Measurements from ENCODE around the gene MPLKIP.
"Not testable (repeated sequence)": the region's sequence is repeated elsewhere in the genome, so short reads cannot be mapped to it uniquely, and the experiment has no call there.

Gene MPLKIP

DNA sequence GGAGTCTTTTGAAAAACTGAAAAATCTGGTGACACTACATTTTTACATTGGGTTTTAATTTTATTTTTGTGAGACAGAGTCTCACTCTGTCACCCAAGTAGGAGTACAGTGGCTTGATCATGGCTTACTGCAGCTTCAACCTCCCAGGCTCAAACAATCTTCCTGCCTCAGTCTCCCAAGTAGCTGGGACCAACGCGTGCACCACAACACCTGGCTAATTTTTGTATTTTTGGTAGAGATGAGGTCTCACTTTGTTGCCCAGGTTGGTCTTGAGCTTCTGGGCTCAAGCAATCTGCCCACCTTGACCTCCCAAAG, 11.5 kb downstream of the MPLKIP start:
- DNase-seq, result no peak

DNA sequence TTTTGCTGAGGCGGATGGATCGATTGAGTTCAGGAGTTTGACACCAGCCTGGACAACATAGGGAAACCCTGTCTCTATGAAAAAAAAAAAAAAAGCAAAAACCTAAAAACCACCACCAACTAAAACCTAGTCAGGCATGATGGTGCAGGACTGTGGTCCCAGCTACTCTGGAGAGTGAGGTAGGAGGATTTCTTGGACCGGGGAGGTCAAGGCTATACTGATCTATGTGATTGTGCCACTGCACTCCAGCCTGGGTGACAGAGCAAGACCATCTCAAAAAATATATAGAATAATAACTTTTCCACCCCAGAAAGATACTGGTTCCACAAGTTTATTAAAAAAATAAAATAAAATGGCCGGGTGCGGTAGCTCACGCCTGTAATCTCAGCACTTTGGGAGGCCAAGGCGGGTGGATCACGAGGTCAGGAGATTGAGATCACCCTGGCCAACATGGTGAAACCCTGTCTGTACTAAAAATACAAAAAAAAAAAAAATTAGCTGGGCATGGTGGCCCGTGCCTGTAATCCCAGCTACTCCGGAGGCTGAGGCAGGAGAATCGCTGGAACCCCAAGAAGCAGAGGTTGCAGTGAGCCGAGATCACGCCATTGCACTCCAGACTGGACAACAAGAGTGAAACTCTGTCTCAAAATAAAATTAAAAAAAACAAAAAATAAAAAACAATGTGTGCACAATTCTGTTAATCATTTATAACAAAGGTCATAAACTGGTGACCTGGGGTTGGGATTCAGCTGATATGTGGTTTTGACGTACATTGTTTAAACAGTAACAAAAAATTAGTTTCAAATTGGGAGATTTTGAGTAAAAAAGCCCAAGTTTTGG, 12.1 kb downstream of the MPLKIP start:
- not testable (repeated sequence) for DNase-seq

DNA sequence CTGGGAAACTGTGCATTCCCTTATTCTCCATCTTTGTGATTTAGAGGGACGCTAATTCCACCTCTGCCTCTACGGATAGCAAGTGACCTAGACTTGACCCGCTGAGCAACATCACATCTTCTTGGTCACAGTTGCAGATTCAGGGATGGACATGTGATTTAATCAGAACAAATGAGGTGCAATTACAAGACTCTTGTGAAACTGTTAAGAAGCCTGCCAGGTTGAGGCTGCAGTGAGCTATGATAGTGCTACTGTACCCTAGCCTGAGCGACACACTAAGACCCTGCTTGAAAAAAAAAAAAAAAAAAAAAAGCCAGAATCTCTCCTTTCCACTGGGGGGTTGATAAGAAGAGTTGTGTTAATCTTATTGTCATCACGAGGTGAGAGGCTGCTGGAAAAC, 14.4 kb downstream of the MPLKIP start:
- no peak for DNase-seq

DNA sequence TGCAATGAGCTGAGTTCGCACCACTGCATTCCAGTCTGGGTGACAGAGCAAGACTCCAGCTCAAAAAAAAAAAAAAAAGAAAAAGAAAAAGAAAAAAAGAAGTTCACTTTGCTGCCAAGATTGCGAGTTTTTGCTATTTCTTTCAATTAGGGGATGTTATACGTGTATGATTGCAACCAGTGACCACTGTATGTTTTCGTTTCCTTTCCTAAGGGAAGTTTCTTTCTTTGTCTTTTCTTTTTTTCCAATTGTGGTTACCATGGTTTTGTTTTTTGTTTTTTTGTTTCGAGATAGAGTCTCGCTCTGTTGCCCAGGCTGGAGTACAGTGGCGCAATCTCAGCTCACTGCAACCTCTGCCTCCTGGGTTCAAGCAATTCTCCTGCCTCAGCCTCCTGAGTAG, 16.2 kb downstream of the MPLKIP start:
- not testable (repeated sequence) for DNase-seq

DNA sequence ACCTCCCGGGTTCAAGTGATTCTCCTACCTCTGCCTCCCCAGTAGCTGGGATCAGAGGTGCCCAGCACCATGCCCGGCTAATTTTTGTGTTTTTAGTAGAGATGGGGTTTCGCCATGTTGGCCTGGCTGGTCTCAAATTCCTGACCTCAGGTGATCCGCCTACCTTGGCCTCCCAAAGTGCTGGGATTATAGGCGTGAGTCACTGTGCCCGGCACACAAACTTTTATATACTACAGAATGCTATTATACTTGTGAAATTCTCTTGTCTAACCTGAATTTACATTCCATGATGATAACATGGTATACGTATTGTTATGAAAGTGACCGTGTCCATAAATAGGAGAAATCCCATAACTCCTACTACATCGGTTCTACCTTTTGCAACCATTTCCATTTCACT, 17.2 kb downstream of the MPLKIP start:
- not testable (repeated sequence) for DNase-seq

DNA sequence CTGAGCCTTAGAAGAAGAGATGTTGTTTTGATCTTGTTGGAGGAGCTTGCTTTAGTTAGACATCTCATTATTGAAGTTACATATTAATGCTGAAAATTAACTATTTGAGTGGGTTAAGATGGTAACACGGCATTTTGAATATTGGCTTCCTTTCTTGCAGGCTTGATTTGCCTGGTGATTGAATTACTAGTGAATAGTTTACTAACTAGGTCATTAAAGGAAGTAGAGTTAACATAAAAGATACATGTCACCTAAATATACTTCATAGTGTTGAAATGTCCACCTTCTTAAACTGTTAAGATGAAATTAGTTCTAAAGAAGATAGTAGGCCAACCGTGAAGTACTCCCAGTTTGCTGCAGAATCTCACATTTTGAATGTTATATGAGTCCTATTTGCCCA, 18.5 kb downstream of the MPLKIP start:
- DNase-seq, result no peak

DNA sequence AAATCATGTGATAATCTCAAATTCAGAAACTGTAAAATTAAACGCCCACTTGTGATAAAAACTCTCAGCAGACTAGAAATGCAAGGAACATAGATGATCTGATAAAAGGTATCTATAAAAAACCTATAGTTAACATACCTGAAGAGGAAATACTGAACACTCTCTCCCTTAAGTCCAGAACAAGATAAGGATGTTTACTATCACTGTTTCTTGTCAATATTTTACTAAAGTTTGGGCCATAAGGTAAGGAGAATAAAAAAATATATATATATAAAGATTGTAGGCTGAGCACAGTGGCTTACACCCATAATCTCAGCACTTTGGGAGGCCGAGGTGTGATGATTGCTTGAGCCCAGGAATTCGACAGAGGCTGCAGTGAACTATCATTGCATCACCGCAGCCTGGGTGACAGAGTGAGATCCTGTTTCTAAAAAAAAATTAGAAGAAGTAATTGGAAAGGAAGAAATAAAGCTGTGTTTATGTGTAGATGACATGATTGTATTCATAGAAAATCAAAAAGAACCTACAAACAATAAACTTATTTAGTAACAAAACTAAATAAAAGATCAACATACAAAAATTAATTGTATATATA, 28.4 kb downstream of the MPLKIP start:
- no peak for DNase-seq

DNA sequence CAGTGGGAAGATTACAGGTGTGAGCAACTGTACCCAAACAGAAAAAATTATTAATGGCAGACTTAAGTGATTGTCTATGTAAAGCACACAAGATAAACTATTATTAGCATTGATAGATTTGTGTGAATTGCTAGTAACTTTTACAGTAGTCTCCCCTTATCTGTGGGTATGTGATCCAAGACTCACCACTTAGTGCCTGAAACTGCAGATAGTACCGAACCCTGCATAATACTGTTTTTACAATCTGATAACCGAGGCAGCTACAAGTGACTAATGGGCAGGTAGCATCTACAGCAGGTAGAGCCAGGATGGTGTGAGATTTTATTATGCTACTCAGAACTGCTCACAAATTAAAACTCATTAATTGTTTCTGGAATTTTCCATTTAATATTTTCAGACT, 31.5 kb downstream of the MPLKIP start:
- DNase-seq, result no peak

DNA sequence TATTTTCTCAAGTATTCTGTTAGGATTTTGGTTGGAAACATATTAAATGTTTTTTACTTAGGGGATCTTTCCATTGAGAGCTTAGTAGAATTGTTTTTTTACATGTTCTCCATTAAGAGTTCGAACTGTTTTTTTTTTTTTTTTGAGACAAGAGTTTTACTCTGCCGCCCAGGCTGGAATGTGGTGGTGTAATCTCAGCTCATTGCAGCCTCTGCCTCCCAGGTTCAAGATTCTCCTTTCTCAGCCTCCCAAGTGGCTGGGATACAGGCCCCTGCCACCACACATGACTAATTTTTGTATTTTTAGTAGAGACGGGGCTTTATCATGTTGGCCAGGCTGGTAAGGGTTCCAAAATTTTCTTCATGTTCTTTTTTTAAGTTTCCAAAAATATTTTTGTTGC, 33.2 kb downstream of the MPLKIP start:
- DNase-seq, result no peak

DNA sequence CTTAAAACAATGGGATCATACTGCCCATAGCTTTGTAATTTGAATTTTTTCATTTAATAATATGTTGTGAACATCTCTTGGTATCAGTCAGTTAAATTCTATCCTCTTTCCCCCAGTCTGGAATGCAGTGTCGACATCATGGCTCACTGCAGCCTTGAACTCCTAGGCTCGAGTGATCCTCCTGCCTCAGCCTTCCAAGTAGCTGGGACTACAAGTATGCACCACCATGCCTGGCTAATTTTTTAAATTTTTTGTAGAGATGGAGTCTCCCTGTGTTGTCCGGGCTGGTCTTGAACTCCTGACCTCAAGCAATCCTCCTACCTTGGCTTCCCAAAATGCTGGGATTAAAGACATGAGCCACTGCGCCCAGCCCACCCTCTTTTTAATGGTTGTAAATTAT, 34.6 kb downstream of the MPLKIP start:
- no peak for DNase-seq

DNA sequence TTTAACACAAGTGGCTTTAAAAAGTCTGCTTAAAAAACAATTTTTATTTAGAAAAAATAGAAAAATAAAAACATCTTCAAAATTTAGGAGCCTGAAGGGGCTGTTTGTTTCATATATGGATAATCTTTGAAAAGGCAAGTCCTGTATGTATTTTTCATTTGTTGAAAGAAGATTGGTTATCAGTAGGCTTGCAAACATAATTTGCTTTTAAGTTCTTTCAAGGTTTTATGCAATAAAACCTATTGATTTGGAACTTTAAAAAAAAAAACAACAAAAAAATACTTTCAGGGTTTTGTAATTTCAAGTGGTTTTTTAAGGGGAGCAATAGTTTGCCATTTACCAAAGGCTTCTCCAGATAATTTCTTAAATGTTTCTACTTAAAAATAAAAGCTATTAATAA, 35.6 kb downstream of the MPLKIP start:
- DNase-seq, result no peak

DNA sequence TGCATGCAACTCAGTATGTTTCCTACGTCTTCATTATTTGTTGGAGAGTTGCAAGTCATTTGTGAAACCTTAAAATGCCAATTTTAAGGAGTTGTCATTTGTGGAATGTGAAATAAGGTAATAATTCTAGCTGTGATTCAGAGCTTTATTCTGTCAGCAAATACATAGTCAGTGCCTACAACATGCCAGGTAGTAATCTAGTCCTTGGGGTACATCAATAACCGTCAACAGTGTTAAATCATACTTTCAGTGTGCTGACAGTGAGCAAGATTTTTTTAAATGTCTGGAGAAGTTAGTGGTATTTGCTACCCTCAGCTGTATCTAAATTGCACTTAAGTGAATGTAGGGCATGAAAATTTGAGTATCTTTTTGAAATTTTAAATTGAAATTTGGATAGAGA, 36.7 kb downstream of the MPLKIP start:
- DNase-seq, result no peak

DNA sequence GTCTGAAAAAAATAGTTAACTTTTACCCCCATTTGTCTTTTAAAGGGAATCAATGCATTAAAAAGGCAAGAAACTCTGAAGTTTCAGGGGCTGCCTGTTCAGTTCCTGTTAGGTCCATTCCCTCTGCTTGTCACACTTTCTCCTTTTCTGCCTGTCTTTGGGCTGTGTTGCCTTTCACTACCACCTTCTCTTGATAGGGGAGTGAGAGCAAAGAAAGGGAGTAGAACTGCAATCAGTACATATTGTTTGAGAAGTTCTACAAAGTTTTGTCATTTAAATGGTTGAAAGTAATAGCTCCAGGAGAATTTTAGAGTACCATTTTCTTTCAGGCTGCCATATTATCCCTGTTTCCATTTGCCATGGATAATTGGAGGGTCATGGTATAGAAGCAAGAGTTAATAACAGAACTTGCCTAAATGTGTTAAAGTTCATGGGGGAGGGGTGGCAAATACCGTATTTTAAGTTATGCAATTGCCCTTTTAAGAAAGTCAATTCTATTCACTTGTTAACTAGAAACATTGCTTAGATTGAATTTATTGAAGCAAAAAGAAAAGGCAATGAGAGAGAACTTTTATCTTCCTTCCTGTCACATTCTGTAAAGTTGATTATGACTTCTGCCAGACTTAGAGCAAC, 38.6 kb downstream of the MPLKIP start:
- no peak for DNase-seq

DNA sequence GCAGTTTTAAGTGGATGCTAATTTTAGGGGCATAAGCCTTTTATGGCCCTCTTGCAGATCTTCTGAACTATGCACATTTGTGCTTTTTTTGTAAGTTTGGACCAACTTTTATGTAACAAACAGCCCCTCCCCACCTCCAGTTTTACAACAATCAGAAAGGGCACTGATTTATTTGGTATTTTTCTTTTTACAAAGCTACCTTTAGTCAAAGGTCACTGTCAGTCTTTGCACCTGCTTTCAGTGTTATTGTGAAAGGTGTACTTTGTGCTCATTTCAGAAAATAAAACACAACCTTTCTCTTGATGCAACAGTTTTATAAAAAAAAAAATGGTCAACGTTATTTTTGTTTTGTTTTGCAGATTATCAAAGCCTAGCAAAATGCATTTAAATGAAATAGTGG, 39.2 kb downstream of the MPLKIP start:
- DNase-seq, result no peak

DNA sequence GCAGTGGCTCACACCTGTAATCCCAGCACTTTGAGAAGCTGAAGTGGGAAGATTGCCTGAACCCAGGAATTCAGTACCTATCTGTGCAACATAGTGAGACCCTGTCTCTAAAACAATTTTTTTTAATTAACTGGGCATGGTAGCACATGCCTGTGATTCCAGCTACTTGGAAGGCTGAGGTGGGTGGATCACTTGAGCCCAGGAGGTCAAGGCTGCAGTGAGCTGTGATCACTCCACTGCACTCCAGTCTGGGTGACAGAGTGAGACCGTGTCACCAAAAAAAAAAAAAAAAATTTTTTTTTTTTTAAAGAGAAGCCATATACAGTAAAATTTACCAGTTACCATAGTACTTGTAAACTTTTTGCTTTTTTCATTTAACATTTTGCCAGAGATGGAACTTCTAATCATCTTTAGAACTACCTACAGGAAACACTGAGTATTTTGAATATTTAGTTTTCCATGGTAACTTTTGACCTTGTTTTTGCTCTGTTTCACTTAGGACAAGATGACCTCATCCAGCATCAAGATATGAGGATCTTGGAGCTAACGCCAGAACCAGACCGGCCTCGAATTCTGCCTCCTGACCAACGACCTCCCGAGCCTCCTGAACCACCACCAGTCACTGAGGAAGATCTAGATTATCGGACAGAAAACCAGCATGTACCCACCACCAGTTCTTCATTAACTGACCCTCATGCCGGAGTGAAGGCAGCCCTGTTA, 40.6 kb downstream of the MPLKIP start:
- DNase-seq, result no peak

DNA sequence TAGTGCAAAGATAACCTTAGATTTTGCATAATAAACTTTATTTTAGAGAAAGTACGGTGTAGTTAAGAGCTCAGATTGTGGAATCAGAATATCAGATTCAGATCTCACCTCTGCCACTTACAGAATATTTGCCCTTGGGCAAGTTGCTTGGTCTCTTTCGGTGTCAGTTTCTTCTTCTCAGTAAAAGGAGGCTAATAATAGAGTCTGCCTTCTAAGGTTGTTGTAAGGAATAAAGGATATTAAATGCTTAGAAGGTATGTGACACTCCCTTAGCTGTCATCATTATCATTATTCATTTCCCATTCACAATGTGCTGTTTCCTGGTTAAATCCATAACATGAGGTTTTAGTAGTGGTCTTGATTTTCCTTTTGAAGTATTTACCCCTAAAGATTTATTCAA, 42.2 kb downstream of the MPLKIP start:
- DNase-seq, result no peak

DNA sequence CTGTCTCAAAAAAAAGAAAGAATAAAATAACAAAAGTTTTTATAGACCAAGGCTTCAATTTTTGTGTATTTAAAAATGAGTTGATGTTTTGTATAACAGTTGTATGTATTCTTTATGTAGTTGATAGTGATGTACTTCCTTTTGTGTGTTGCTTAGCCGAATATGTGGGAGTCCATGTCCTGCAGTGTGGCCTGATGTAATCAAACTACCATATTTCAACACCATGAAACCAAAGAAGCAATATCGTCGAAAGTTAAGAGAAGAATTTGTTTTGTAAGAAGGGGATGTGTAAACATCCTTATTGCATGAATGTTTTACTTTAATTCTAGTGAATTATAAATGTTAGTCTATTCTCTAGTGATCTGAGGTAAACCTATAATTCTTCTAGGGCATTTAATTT, 56.6 kb downstream of the MPLKIP start:
- no peak for DNase-seq
